ENCODE data around the gene SNX13. TPM values are rescaled to one million over a fixed set of nuclear protein-coding genes. Genes with fewer than 3 reads are reported as not detected.

The SNX13 gene
- total RNA-seq, 1 donor from 2014 or later, result 35.5 TPM

DNA sequence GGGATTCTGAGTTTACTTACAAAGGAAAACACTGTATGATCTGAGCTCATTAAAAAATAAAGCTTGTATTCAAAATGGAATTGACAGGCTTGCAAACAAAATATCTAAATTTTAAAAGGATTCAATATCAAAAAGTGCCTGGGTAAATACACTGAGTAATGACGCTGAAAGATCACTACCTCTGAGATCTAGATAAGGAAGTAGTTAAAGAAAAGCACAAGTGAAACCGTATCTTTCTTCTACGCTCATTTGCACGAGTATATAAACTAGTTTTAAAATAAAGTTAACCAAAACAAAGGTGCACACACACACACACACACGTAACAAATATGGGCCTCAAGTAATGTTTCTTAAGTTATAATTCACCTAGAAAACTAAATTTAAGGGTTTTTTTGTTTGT, 93.4 kb downstream of the SNX13 start:
- Mint-ChIP-seq H3K27me3 (ENCODE audit: low read depth) (no peaks in the 10 kb centered on the region), H3K4me3 (ENCODE audit: unreplicated experiment) (no peak overlapping the region), H3K36me3 (ENCODE audit: low read depth) (peaks cover 25% of the 10 kb centered on the region), H3K27ac (ENCODE audit: unreplicated experiment) (no peak overlapping the region), H3K4me1 (ENCODE audit: low read depth) (peaks cover 15% of the 10 kb centered on the region), H3K9me3 (ENCODE audit: low read depth) (peaks cover 19% of the 10 kb centered on the region)
- no peak for DNase-seq (ENCODE audit: low spot score)
- TF ChIP-seq, protein P1, sequence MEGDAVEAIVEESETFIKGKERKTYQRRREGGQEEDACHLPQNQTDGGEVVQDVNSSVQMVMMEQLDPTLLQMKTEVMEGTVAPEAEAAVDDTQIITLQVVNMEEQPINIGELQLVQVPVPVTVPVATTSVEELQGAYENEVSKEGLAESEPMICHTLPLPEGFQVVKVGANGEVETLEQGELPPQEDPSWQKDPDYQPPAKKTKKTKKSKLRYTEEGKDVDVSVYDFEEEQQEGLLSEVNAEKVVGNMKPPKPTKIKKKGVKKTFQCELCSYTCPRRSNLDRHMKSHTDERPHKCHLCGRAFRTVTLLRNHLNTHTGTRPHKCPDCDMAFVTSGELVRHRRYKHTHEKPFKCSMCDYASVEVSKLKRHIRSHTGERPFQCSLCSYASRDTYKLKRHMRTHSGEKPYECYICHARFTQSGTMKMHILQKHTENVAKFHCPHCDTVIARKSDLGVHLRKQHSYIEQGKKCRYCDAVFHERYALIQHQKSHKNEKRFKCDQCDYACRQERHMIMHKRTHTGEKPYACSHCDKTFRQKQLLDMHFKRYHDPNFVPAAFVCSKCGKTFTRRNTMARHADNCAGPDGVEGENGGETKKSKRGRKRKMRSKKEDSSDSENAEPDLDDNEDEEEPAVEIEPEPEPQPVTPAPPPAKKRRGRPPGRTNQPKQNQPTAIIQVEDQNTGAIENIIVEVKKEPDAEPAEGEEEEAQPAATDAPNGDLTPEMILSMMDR (IDR thresholded peaks at IDR 0.05), result no peak

DNA sequence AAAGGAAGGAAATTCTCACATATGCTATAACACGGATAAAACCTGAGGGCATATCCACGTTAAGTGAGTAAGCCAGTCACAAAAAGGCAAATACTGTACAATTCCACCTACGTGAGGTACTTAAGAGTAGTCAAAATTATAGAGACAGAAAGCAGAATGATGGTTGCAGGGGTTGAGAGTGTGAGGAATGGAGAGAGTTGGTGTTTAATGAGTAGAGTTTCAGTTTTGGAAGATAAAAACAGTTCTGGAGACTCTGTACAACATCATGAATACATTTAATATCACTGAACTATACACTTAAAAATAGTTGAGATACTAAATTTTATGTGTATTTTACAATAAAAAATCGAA, 95.1 kb downstream of the SNX13 start:
- Mint-ChIP-seq H3K4me3 (ENCODE audit: unreplicated experiment) (no peak overlapping the region), H3K27me3 (ENCODE audit: low read depth) (no peaks in the 10 kb centered on the region), H3K4me1 (ENCODE audit: low read depth) (peaks cover 15% of the 10 kb centered on the region), H3K27ac (ENCODE audit: unreplicated experiment) (no peak overlapping the region), H3K9me3 (ENCODE audit: low read depth) (peaks cover 24% of the 10 kb centered on the region), H3K36me3 (ENCODE audit: low read depth) (peaks cover 27% of the 10 kb centered on the region)
- TF ChIP-seq, protein P1 (IDR thresholded peaks at IDR 0.05), result no peak
- no peak for DNase-seq (ENCODE audit: low spot score)

DNA sequence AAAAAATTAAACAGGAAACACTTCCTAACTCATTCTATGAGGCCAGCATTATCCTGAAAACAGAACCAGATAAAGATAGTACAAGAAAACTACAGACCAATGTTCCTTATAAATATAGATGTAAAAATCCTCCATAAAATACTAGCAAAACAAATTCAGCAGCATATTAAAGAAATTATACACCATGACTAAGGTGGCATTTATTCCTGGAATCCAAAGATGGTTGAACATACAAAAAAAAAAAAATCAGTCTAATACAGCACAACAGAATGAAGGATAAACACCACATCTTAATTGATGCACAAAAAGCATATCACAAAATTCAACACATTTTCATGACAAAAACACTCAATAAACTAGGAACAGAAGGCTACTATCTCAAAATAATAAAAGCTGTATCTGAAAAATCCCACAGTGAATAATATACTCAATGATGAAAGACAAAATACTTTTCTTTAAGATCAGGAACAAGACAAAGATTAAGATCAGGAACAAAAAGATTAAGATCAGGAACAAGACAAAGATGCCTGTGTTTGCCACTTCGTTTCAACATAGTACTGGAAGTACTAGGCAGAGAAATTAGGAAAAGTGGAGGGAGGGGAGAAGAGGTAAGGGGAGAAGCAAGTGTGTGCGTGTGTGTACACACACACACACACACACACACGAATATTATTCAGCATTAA, 95.6 kb downstream of the SNX13 start:
- TF ChIP-seq, protein P1 (IDR thresholded peaks at IDR 0.05), result no peak
- H3K36me3 Mint-ChIP-seq (ENCODE audit: low read depth), result peaks cover 28% of the 10 kb centered on the region
- no peak overlapping the region for H3K4me3 Mint-ChIP-seq (ENCODE audit: unreplicated experiment)
- no peak for DNase-seq (ENCODE audit: low spot score)
- peaks cover 13% of the 10 kb centered on the region for H3K4me1 Mint-ChIP-seq (ENCODE audit: low read depth)
- H3K27ac Mint-ChIP-seq (ENCODE audit: unreplicated experiment), result no peak overlapping the region
- H3K9me3 Mint-ChIP-seq (ENCODE audit: low read depth), result peaks cover 24% of the 10 kb centered on the region
- no peaks in the 10 kb centered on the region for H3K27me3 Mint-ChIP-seq (ENCODE audit: low read depth)

DNA sequence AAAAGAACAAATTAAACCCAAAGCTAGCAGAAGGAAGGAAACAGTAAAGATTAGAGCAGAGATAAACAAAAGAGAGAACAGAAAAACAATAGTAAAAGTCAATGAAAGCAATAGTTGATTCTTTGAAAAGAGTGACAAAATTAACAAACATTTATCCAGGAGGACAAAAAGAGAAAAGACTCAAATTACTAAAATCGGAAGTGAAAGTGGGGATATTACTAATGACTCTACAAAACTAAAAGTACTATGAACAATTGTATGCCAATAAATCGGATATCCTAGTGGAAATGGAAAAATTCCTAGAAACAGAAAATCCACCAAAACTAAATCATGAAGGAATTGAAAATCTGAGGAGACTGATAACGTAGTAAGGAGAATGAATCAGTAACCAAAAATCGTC, 96.3 kb downstream of the SNX13 start:
- DNase-seq (ENCODE audit: low spot score), result no peak
- TF ChIP-seq, protein P1 (IDR thresholded peaks at IDR 0.05), result no peak
- H3K4me1 Mint-ChIP-seq (ENCODE audit: low read depth), result peaks cover 10% of the 10 kb centered on the region
- no peak overlapping the region for H3K4me3 Mint-ChIP-seq (ENCODE audit: unreplicated experiment)
- no peak overlapping the region for H3K27ac Mint-ChIP-seq (ENCODE audit: unreplicated experiment)
- H3K27me3 Mint-ChIP-seq (ENCODE audit: low read depth), result no peaks in the 10 kb centered on the region
- peaks cover 22% of the 10 kb centered on the region for H3K9me3 Mint-ChIP-seq (ENCODE audit: low read depth)
- peaks cover 28% of the 10 kb centered on the region for H3K36me3 Mint-ChIP-seq (ENCODE audit: low read depth)

DNA sequence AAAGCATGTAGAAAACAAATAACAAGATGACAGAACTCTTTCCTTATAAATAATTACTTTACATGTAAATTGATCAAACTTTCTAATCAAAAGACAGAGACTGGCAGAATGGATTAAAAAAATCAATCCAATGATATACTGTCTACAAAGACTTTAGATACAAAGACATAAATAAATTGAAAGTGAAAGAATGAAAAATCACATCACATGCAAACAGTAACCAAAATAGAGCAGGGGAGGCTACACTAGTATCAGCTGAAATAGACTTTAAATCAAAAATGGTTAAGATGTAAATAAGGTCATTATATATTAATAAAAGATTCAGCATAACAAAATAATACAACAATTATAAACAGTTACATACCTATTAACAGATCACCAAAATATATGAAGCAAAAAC, 97.3 kb downstream of the SNX13 start:
- Mint-ChIP-seq H3K36me3 (ENCODE audit: low read depth) (peaks cover 28% of the 10 kb centered on the region), H3K9me3 (ENCODE audit: low read depth) (peaks cover 19% of the 10 kb centered on the region), H3K27ac (ENCODE audit: unreplicated experiment) (no peak overlapping the region), H3K4me3 (ENCODE audit: unreplicated experiment) (no peak overlapping the region), H3K27me3 (ENCODE audit: low read depth) (no peaks in the 10 kb centered on the region), H3K4me1 (ENCODE audit: low read depth) (peaks cover 10% of the 10 kb centered on the region)
- no peak for DNase-seq (ENCODE audit: low spot score)
- TF ChIP-seq, protein P1 (IDR thresholded peaks at IDR 0.05), result no peak

Data from chondrocyte (in vitro differentiated cells).